CD4-positive, alpha-beta T cell treated with Interleukin-6 at 100 ng/mL for 8 hours (primary cell): ENCODE measurements around the gene FARP2.
"Not testable (repeated sequence)": the region's sequence is repeated elsewhere in the genome, so short reads cannot be mapped to it uniquely, and the experiment has no call there.

Experiments used
- DNase-seq: peaks from one replicate; pipeline ENCODE4 v3.0.0-alpha.2; 2020; ENCODE audit warnings: mixed read lengths, low spot score

The FARP2 gene

DNA sequence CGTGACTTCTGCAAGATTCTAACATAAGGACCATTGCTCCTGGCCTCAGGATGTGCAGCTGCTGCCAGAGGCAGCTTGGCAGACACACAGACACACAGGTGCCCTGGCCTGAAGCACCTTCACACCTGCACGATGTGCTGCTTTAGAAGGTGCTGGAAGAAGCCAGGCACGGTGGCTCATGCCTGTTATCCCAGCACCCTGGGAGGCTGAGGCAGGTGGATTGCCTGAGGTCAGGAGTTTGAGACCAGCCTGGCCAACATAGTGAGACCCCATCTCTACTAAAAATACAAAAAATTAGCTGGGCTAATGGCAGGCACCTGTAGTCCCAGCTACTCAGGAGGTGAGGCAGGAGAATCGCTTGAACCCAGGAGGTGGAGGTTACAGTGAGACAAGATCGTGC lies 57.4 kb downstream of the FARP2 start:
- DNase-seq, result not testable (repeated sequence)

DNA sequence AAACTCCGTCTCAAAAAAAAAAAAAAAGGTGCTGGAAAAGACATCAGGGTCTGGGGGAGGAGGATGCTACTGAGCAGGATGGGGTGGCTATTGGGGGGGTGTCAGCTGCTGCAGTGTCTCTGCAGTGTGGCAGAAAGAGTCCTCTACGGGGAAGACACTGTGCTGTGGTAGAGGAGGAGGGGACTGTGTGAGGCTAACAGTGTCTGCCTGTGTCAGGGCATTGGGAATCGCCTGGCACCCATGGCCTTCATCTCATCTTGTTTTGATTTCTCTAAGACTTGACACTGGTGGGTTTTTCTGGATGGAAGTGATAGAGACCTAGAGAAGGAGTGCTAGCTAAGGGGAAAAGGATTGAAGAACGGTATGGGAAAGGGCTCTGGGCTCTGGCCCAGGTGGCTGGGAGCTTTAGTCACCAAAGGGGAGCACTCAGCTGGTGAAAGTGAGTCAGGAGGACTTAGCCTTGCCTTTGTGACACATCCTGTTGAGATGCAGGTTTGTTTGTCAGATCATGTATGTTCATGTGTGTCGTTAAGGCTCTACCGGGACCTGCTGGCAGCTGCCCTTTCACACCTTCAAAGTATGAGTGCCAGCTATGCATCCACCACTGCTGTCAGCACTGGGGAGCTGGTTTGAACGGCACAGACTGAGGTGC lies 58.0 kb downstream of the FARP2 start:
- no peak for DNase-seq

- DNase-seq, result no peak
Observed at GRCh38 chr2:241415196-241415595, 59.1 kb downstream of the FARP2 start.

- no peak for DNase-seq
Observed at GRCh38 chr2:241417626-241418025, 61.5 kb downstream of the FARP2 start.

DNA sequence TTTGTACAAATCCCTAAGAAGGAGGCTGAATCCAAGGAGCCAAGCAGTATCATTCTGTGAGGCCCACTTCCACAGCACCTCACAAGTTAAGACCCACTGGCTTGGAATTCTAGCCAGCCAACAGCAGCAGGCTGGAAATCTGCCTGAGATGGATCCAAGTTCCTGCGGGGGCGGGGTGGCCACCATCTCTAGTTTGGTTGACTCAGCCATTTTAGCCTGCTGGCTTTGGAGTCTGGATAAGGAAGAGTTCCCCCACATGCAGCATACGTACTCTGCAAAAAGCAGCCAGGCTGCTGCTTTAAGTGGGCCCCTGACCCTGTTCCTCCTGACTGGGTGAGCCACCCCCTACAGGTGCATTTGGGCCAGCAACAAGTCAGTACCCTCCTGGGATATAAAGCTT lies 65.2 kb downstream of the FARP2 start:
- DNase-seq, result no peak

DNA sequence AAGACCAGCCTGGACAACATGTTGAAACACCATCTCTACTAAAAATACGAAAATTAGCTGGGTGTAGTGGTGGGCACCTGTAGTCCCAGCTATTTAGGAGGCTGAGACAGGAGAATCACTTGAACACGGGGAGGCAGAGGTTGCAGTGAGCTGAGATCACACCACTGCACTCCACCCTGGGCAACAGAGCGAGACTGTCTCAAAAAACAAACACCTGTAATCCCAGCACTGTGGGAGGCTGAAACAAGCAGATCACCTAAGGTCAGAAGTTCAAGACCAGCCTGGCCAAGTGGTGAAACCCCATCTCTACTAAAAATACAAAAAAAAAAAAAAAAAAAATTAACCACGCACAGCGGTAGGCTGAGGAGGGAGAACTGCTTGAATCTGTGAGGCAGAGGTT lies 65.9 kb downstream of the FARP2 start:
- DNase-seq, result not testable (repeated sequence)

- no peak for DNase-seq
Observed at GRCh38 chr2:241422350-241422749, 66.3 kb downstream of the FARP2 start.

DNA sequence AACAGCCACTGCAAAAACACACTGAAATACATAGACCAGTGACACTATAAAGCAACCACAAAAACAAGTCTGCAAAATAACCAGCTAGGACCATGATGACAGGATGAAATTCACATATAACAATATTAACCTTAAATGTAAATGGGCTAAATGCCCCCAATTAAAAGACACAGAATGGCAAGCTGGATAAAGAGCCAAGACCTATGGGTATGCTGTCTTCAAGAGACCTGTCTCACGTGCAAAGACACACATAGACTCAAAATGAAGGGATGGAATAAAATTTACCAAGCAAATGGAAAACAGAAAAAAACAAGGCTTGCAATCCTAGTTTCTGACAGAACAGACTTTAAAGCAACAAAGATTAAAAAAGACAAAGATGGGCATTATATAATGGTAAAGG lies 67.4 kb downstream of the FARP2 start:
- DNase-seq, result not testable (repeated sequence)

- no peak for DNase-seq
Observed at GRCh38 chr2:241425368-241425767, 69.3 kb downstream of the FARP2 start.

GRCh38 chr2:241430178-241430577 lies 74.1 kb downstream of the FARP2 start:
- DNase-seq, result no peak

GRCh38 chr2:241432824-241433448 lies 76.9 kb downstream of the FARP2 start:
- no peak for DNase-seq

- DNase-seq, result no peak
Observed at GRCh38 chr2:241437179-241437578, 81.1 kb downstream of the FARP2 start.

- no peak for DNase-seq
Observed at GRCh38 chr2:241441492-241441891, 85.4 kb downstream of the FARP2 start.

GRCh38 chr2:241443486-241444223 lies 87.6 kb downstream of the FARP2 start:
- peak; percentile 88 for DNase-seq

DNA sequence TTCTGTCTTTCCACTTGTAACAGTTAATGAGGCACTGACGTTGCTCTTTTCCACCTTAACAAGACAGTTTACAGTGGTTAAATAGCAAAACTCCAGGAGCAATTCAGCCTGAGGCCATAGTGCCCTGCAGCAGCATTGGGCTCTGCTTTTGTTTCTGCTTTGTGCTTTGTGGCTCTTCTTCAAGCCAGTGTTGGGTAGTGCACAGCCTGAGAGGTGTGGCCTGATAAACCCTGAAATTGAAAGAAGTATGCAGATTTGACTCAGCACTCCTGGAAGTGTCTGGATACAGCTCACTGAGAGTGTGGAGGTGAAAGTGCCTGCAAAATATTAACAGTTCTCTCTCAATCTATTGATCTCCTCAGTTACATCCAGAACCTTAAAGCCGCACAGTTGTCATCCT lies 89.3 kb downstream of the FARP2 start:
- no peak for DNase-seq

- not testable (repeated sequence) for DNase-seq
Observed at GRCh38 chr2:241450092-241450491, 94.0 kb downstream of the FARP2 start.

- DNase-seq, result no peak
Observed at GRCh38 chr2:241451840-241452506, 95.9 kb downstream of the FARP2 start.

DNA sequence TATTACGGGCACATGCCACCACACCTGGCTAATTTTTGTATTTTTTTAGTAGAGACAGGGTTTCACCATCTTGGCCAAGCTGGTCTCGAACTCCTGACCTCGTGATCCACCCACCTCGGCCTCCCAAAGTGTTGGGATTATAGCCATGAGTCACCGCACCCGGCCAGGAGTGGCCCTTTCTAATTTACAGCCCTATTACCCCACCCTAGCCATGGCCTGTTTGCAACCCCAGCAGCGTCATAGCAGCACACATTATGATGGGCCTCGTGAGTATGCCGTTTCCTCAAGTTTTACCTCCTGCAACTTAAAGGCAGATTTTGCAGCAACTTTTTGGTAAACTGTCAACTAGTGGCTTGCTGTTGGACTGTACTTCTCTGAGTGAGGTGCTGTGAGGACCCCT lies 97.8 kb downstream of the FARP2 start:
- not testable (repeated sequence) for DNase-seq

- DNase-seq, result no peak
Observed at GRCh38 chr2:241454837-241455485, 98.9 kb downstream of the FARP2 start.

DNA sequence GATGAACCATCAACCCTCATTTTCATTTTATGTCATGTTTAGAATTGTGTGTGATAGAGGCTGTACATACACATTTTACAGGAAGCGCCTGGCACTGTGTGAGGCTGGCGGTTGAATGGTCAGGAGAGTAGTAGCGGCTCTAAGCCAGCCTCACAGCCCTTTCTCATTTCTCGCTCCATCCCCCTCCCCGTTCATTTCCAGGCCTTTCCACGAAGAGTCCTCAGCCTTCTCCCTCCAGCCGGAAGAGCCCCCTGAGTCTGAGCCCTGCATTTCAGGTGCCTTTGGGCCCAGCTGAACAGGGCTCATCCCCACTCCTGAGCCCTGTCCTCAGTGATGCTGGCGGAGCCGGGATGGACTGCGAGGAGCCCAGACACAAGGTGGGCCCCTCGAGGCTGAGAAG lies 100.5 kb downstream of the FARP2 start:
- DNase-seq, result no peak

- no peak for DNase-seq
Observed at GRCh38 chr2:241458687-241459086, 102.6 kb downstream of the FARP2 start.

- no peak for DNase-seq
Observed at GRCh38 chr2:241459520-241459919, 103.4 kb downstream of the FARP2 start.
